ENCODE data around the gene FREM2. TPM values are rescaled to one million over a fixed set of nuclear protein-coding genes. Genes with fewer than 3 reads are reported as not detected.

Gene FREM2
- total and polyA plus RNA-seq, 9 of the 15 experiments (the other 6 are each of a cell fraction or from before 2014, with no cell fraction given): under 0.01 to 0.02 TPM; not detected in 7

GRCh38 chr13:38899571-38899970, 212.7 kb downstream of the FREM2 start:
- ChIA-PET CTCF (ENCODE audit: low intra/inter-chr PET ratio) (no interaction called here), POLR2A (no interaction called here)
- H4K20me1 ChIP-seq (replicated peaks; ENCODE audit: control insufficient read depth, insufficient read depth, low read length): no peaks in the 10 kb centered on the region
- no peaks in the 10 kb centered on the region for H3K79me2 ChIP-seq (ENCODE audit: control insufficient read depth, insufficient read depth, low read length)
- intact Hi-C loops (cut with micrococcal nuclease) (no loop called here), in situ Hi-C loops (cut with MboI) (loop anchor here (25.0 kb wide), 1 partner anchor 1812 kb away; no protein-coding TSS in a partner anchor)
- no peak for FAIRE-seq
- no peaks in the 10 kb centered on the region for H3K9me1 ChIP-seq (ENCODE audit: control insufficient read depth, insufficient read depth, low read length)
- BruUV-seq (replicated peaks): no TSS peak
- no peaks in the 10 kb centered on the region for H3K4me1 ChIP-seq (replicated peaks in 1 of 2; ENCODE audit: control insufficient read depth in 2 of 2, insufficient read depth in 2 of 2, low read length in 2 of 2)
- H3K9me3 ChIP-seq (replicated peaks; ENCODE audit: control insufficient read depth, insufficient read depth, low read depth, low read length): no peaks in the 10 kb centered on the region
- H3K36me3 ChIP-seq (ENCODE audit: control insufficient read depth, insufficient read depth, low read length): no peaks in the 10 kb centered on the region
- no peak for DNase-seq (ENCODE audit: extremely low read depth in 1 of 4, low spot score in 3 of 4)
- no peak overlapping the region for H3K9ac ChIP-seq (ENCODE audit: insufficient read depth in 1 of 2, low read depth in 2 of 2, low read length in 2 of 2)
- H2AFZ ChIP-seq (ENCODE audit: low read depth, low read length): no peak overlapping the region
- ATAC-seq: no peak
- no peak overlapping the region for H3K4me3 ChIP-seq
- H3K27me3 ChIP-seq (ENCODE audit: control insufficient read depth in 2 of 2, insufficient read depth in 2 of 2, low read length in 2 of 2): no peaks in the 10 kb centered on the region
- no peak overlapping the region for H3K4me2 ChIP-seq (ENCODE audit: insufficient read depth, low read length)
- TF ChIP-seq MTA3 (IDR thresholded peaks at IDR 0.05; ENCODE audit: borderline replicate concordance) (no peak), ZNF699 (CRISPR knock-in tag; IDR thresholded peaks at IDR 0.05; ENCODE audit: insufficient replicate concordance) (no peak), SMC3 (conservative IDR thresholded peaks at IDR 0.05; ENCODE audit: insufficient read depth, low read depth, low read length) (no peak), CREM (IDR thresholded peaks at IDR 0.05; ENCODE audit: low read depth) (no peak), USF1 (CRISPR knock-in tag; IDR thresholded peaks at IDR 0.05) (no peak), IRF1 (CRISPR knock-in tag; IDR thresholded peaks at IDR 0.05; ENCODE audit: borderline replicate concordance) (no peak), ZNF408 (CRISPR knock-in tag; IDR thresholded peaks at IDR 0.05; ENCODE audit: low read depth) (no peak), DPF2 (IDR thresholded peaks at IDR 0.05) (no peak), NFE2L1 (tag; IDR thresholded peaks at IDR 0.05; ENCODE audit: borderline replicate concordance, low read depth) (no peak), KLF6 (CRISPR knock-in tag; IDR thresholded peaks at IDR 0.05; ENCODE audit: borderline replicate concordance) (no peak), NONO (IDR thresholded peaks at IDR 0.05; ENCODE audit: low read depth in 2 of 2, low read length in 1 of 2) (no peak), NEUROD1 (IDR thresholded peaks at IDR 0.05; ENCODE audit: borderline replicate concordance, low read depth, low read length, partially characterized antibody) (no peak), GABPA (tag; conservative IDR thresholded peaks at IDR 0.05; ENCODE audit: low read depth) (no peak)
- TF ChIP-seq, protein P1, sequence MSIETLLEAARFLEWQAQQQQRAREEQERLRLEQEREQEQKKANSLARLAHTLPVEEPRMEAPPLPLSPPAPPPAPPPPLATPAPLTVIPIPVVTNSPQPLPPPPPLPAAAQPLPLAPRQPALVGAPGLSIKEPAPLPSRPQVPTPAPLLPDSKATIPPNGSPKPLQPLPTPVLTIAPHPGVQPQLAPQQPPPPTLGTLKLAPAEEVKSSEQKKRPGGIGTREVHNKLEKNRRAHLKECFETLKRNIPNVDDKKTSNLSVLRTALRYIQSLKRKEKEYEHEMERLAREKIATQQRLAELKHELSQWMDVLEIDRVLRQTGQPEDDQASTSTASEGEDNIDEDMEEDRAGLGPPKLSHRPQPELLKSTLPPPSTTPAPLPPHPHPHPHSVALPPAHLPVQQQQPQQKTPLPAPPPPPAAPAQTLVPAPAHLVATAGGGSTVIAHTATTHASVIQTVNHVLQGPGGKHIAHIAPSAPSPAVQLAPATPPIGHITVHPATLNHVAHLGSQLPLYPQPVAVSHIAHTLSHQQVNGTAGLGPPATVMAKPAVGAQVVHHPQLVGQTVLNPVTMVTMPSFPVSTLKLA (conservative IDR thresholded peaks at IDR 0.05): no peak
- TF ChIP-seq, protein P2, sequence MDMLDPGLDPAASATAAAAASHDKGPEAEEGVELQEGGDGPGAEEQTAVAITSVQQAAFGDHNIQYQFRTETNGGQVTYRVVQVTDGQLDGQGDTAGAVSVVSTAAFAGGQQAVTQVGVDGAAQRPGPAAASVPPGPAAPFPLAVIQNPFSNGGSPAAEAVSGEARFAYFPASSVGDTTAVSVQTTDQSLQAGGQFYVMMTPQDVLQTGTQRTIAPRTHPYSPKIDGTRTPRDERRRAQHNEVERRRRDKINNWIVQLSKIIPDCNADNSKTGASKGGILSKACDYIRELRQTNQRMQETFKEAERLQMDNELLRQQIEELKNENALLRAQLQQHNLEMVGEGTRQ (CRISPR knock-in tag; IDR thresholded peaks at IDR 0.05): no peak
- TF ChIP-seq, protein P3, sequence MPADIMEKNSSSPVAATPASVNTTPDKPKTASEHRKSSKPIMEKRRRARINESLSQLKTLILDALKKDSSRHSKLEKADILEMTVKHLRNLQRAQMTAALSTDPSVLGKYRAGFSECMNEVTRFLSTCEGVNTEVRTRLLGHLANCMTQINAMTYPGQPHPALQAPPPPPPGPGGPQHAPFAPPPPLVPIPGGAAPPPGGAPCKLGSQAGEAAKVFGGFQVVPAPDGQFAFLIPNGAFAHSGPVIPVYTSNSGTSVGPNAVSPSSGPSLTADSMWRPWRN (IDR thresholded peaks at IDR 0.05; ENCODE audit: low read depth): no peak
- 0% methylated on average over 2 of the region's 4 CpGs for WGBS (ENCODE audit: insufficient coverage, low coverage, missing lambda C conversion rate)
- no peak overlapping the region for H3K27ac ChIP-seq (ENCODE audit: extremely low read depth, low read depth, low read length)
